NCI-H2171 treated with DMSO at 0.1 percent for 48 hours (cell line): ENCODE measurements around the gene IFT122.

Experiments
- DNase-seq: peaks from one replicate; lab custom pipeline; 2025; lab: John Stamatoyannopoulos, UW

Gene IFT122

DNA sequence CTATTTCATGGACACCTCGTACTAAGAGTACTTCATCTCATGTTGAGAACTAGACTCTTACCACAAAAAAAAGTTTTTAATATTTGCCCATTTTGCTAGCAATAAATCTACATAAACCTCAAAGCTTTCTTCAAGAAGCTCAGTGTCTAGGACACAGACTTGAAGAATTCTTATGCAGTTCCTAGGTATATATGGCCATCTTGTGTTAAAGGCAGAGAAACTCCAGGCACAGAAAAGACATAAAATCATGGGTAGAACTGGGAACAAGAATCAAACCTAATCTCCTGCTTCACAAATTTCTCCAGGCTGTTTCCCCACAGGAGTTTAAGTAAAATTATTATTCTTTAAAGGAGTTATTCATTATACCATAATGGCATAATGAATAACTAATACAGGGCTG, 4.7 kb upstream of the IFT122 start:
- DNase-seq: no peak

- DNase-seq: peak; percentile 59
Observed at GRCh38 chr3:129439226-129439816, 703 bp upstream of the IFT122 start.

- DNase-seq: no peak
Observed at GRCh38 chr3:129440618-129441190, 680 bp downstream of the IFT122 start.

GRCh38 chr3:129441215-129441614, 1.2 kb downstream of the IFT122 start:
- no peak for DNase-seq

GRCh38 chr3:129441782-129442181, 1.8 kb downstream of the IFT122 start:
- peak; percentile 7 for DNase-seq

DNA sequence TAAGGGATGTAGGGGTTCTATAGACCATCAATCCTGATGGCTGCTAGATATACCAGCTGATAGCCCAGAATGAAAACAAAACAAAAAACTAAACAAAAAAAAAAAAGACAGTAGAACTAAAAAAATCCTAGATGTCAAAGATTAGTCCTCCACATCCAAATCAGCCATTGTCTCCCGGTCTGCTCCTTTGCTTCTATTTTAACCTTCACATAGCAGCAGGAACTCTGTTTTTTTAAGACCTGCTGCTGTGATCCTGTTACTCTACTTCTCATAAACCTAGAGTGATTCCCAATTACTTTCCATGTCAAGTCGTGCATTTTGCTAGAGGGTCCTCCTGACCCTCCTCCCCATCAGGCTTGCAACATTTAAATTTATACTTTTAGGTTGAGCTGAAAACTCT, 2.5 kb downstream of the IFT122 start:
- no peak for DNase-seq

GRCh38 chr3:129442947-129443346, 2.9 kb downstream of the IFT122 start:
- DNase-seq: no peak

GRCh38 chr3:129445471-129445870, 5.4 kb downstream of the IFT122 start:
- DNase-seq: peak; percentile 86

DNA sequence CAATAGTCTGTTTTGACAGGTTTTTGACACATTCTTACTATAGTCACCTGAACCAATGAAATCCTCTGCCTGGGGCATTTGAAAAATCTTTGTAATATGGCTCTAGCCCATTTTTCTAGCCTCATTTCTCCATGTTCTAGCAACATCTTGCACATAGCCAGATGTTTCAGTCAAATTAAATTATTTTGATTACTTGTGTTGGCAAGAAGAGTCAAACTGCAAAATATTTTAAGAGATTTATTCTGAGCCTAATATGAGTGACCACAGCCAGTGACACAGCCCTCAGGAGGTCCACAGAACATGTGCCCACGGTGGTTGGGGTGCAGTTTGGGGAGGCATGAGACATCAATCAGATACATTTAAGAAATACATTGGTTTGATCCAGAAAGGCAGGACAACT, 6.9 kb downstream of the IFT122 start:
- DNase-seq: no peak

DNA sequence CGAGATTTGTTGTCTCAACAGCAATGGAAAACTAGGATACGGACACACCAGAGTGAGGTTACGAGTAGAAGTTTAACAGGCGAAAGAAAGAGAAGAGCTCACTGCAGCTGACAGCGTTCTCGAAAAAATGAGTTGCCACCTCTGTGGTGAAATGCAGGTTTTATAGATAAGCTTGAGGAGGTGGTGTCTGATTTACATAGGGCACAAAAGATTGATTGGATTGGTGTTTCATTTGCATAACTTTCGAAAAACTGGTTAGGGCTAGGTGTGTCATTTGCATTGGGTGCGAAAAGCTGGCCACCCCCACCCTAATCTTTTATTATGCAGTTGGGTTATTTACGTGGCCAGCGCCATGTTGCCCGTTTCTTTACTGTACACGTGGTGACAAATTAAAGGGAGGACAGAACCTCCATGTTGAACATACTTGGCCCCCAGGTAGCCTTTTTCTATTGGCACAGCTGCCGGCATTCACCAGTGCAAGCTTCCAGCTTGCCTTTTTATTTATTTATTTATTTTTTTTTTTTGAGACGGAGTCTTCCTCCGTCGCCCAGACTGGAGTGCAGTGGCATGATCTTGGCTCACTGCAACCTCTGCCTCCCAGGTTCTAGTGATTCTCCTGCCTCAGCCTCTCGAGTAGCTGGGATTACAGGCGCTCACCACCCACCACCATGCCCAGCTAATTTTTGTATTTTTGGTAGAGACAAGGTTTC, 8.3 kb downstream of the IFT122 start:
- no peak for DNase-seq

DNA sequence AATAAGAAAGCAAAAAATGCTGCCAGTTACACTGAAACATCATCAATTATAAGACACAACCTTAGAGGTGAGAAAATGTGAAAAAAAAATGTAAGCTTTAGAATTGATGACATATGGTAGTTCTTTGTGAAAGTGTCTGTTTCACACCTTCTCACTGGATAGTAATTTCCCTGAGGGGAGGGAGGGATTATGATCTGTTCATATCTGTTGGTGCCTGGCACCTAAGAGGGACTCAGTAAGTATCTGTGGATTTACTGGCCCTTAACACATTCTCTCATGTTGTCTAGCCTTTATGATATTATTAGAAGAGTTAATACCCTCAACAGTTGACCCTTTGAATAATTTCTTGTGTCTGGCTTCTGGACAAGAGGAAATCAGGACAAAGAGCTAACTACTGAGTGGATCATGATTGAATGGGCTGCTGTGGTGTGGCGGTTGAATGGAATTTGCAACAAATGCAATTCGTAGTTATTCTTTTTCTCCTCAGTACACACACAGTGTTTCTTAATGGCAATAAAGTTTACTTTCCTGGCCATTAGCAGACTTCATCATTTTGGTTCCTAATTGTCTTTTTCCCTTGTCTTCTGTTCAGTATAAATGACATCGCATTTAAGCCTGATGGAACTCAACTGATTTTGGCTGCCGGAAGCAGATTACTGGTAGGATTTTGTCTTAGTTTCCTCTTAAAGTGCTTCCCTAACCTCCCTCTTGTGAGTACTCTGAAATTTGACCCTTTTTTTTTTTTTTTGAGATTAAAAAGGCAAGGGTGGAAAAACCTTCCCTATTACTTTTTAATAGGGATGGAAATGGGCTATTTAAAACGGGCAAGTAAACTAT, 9.5 kb downstream of the IFT122 start:
- peak; percentile 68 for DNase-seq

DNA sequence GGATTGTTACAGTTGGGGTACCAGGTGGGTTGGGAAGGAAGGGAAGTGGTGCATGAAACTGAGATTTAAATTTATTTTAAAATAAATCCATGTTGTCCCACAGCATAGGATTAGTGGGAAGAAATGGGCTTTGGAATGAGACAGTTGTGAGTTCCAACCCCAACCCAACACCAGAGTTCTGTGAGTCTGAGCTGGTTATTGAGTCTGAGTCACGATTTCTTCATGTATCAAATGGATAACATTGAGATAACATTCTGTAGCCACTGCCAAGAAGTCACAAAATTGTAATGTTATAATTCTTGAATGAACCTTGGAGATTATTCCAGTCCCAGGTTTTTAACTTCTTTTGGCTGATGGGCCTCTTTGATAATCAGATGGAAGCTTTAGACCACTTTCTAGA, 13.7 kb downstream of the IFT122 start:
- DNase-seq: no peak

- no peak for DNase-seq
Observed at GRCh38 chr3:129460155-129460554, 20.1 kb downstream of the IFT122 start.

DNA sequence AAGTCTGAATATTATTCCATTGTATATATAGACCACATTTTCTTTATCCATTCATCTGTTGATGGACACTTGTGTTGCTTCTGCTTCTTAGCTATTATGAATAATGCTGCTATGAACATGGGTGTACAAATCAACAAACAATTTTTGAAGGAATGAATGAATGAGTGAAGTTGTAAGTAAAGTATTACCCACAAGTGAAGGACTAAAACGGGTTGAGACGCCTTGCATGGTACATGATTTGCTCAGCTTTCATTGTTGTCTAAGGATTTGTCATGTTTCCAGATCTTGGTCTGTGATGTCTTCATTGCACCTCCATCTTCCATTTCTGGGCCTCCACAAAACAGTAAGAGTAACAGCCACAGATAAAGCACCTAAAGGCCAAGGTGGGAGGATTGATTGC, 20.5 kb downstream of the IFT122 start:
- DNase-seq: no peak

DNA sequence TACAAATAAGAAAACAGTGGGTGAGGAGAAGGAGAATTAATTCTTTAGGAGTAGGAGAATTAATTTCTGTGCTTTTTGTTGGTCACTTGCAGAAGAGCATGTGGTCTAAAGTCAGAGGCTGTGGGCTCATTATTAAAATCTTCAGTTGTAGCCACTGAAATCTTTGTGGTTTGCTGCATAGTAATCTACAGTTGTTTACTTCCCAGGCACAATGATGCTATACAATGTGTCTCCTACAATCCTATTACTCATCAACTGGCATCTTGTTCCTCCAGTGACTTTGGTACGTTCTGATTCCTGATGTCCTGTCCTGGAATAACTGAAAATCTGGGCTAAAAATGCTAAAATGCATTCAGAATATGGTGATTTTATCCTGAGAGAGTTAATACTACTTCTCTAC, 21.0 kb downstream of the IFT122 start:
- no peak for DNase-seq

- no peak for DNase-seq
Observed at GRCh38 chr3:129461461-129462146, 21.6 kb downstream of the IFT122 start.

DNA sequence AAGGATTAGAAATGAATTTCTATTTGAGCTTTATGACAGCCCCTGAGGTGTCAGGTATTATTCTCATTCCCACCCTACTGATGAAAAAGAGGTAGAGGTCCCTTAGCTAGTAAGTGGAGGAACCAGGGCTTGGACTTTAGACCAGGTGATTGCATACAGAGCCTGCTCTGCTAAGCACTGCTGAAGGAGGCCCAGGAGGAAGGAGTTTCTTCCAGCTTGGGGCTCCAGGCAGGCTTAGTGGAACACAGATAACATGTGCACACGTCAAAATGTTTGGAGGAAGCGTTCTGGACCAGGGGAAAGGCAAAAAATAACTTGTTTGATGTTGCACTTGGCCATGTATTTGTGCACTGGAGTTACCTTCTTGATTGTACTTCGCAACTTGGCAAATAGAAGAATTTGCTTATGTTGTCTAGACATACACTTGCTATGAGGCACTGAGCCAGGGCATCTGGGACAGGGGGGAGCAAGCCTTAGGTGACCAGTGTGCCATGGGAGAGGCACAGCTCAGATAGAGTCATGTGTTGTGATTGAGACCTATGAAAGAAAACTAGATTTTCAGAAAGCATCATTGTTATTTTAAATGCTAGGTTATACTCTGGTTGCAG, 22.4 kb downstream of the IFT122 start:
- DNase-seq: no peak

DNA sequence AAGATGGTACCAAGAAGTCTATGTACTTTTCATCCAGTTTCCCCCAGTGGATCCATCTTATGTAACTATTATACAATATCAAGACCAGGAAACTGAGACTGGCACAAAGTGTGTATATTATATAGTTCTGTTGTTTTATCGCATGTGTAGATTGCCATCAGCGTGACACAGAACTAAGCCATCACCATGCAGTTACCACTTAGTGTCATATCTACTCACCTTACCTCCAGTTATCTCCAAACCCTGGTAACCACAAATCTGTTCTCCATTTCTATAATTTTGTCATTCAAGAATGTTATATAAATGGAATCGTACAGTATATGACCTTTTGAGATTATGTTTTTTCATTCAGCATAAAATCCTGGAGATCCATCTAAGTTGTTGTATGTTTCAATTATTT, 23.1 kb downstream of the IFT122 start:
- no peak for DNase-seq

GRCh38 chr3:129463716-129464115, 23.7 kb downstream of the IFT122 start:
- DNase-seq: no peak

GRCh38 chr3:129467932-129468331, 27.9 kb downstream of the IFT122 start:
- no peak for DNase-seq

- no peak for DNase-seq
Observed at GRCh38 chr3:129469026-129469425, 29.0 kb downstream of the IFT122 start.

- DNase-seq: no peak
Observed at GRCh38 chr3:129470861-129471260, 30.8 kb downstream of the IFT122 start.
